Measurements from ENCODE around the gene MPND. TPM values are rescaled to one million over a fixed set of nuclear protein-coding genes. Genes with fewer than 3 reads are reported as not detected.

Gene MPND
- total and polyA plus RNA-seq, 12 donors, result 15.2 to 26.6 (median 20.9) TPM

- Histone ChIP-seq H3K4me3 (no peak overlapping the region), H3K4me1 (no peaks in the 10 kb centered on the region), H3K27me3 (no peaks in the 10 kb centered on the region), H3K27ac (no peak overlapping the region), H3K9me3 (no peaks in the 10 kb centered on the region), H3K36me3 (peaks cover 0 to 95% (median 29%) of the 10 kb centered on the region in 9 donors)
- no peak for TF ChIP-seq CTCF (IDR thresholded peaks at IDR 0.05)
- DNase-seq (no peak), ATAC-seq (no peak)
- intact Hi-C loops (cut with DNase I), result loop anchor here in 1 of 10 donors (10.0 kb wide), 1 partner anchor 84 kb away; the partner anchor contains the start of gene SHD
- 86 to 89% methylated on average over 25 of the region's 25 CpGs for WGBS, 2 donors
Observed at GRCh38 chr19:4358709-4359626, 15.6 kb downstream of the MPND start.

DNA sequence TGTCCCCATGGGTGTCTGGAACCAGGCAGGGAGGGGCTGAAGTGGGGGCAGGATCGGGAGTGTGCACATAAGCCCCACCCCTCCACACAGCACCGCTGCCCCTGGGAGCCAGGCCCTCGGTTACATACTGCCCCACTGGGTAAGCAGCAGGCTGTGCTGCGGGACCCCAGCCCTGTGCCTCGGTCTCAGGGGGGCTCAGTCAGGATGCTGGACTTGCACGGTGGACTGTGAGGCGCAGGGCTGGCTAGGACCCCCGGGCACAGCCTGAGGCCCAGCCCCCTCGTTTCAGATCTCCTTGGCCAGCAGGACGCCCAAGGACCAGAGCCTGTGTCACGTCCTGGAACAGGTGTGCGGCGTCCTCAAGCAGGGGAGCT, 16.3 kb downstream of the MPND start:
- DNase-seq (no peak), ATAC-seq (peak in 1 of 8 donors; percentile 6)
- no peak for TF ChIP-seq CTCF (IDR thresholded peaks at IDR 0.05)
- 80 to 84% methylated on average over 13 of the region's 13 CpGs for WGBS, 2 donors
- Histone ChIP-seq H3K4me3 (no peak overlapping the region), H3K9me3 (no peaks in the 10 kb centered on the region), H3K27ac (no peak overlapping the region), H3K4me1 (no peaks in the 10 kb centered on the region), H3K36me3 (peaks cover 0 to 94% (median 29%) of the 10 kb centered on the region in 9 donors), H3K27me3 (no peaks in the 10 kb centered on the region)
- intact Hi-C loops (cut with DNase I), result loop anchor here in 1 of 10 donors (10.0 kb wide), 1 partner anchor 85 kb away; the partner anchor contains the start of gene SHD

- DNase-seq (no peak), ATAC-seq (no peak)
- Histone ChIP-seq H3K9me3 (no peaks in the 10 kb centered on the region), H3K36me3 (peaks cover under 1 to 92% (median 31%) of the 10 kb centered on the region in 9 donors), H3K4me3 (no peak overlapping the region), H3K27me3 (no peaks in the 10 kb centered on the region), H3K27ac (no peak overlapping the region), H3K4me1 (no peaks in the 10 kb centered on the region)
- TF ChIP-seq CTCF (IDR thresholded peaks at IDR 0.05), result no peak
- WGBS, 2 donors, result 87 to 88% methylated on average over 9 of the region's 9 CpGs
- intact Hi-C loops (cut with DNase I), result no loop called here
Observed at GRCh38 chr19:4360081-4360569, 16.8 kb downstream of the MPND start.

GRCh38 chr19:4360641-4361151, 17.3 kb downstream of the MPND start:
- ATAC-seq, result no peak
- intact Hi-C loops (cut with DNase I), result no loop called here
- WGBS, 2 donors, result 77 to 79% methylated on average over 12 of the region's 12 CpGs
- Histone ChIP-seq H3K4me1 (no peaks in the 10 kb centered on the region), H3K36me3 (peaks cover 6 to 96% (median 36%) of the 10 kb centered on the region in 9 donors), H3K9me3 (no peaks in the 10 kb centered on the region), H3K27ac (no peak overlapping the region), H3K27me3 (no peaks in the 10 kb centered on the region), H3K4me3 (no peak overlapping the region)
- DNase-seq, result no peak
- no peak for TF ChIP-seq CTCF (IDR thresholded peaks at IDR 0.05)

All from heart right ventricle (tissue), 16 donors.